Loucy (cell line): ENCODE data around the gene TSPAN4.

Source experiments
- H2AFZ ChIP-seq: fragments of 200-600 bp; sonication (generic); 2 replicates; pipeline ENCODE4 v1.6.0; 2016; ENCODE audit warnings: antibody characterized with exemption, mild to moderate bottlenecking, low read length, moderate library complexity
- H3F3A ChIP-seq: fragments of 200-600 bp; 2 replicates; pipeline ENCODE4 v1.6.0; 2016; ENCODE audit warnings: antibody characterized with exemption, low read depth, mild to moderate bottlenecking
- H3K27me3 ChIP-seq: fragments of 200-600 bp; sonication (generic); 2 replicates; pipeline ENCODE4 v1.6.1; 2014; ENCODE audit warnings: low read length, mild to moderate bottlenecking; ENCODE audit not compliant: insufficient read depth, poor library complexity, severe bottlenecking
- H3K36me3 ChIP-seq: fragments of 200-600 bp; sonication (generic); 2 replicates; pipeline ENCODE4 v1.6.1; 2016; ENCODE audit warnings: low read length; ENCODE audit not compliant: insufficient read depth
- H3K4me1 ChIP-seq: fragments of 200-600 bp; sonication (generic); 2 replicates; pipeline ENCODE4 v1.5.1; 2014; ENCODE audit warnings: low read length, mild to moderate bottlenecking; ENCODE audit not compliant: insufficient read depth, poor library complexity, severe bottlenecking
- H3K4me2 ChIP-seq: fragments of 200-600 bp; sonication (generic); 2 replicates; pipeline ENCODE4 v1.6.0; 2014; ENCODE audit warnings: antibody characterized with exemption, low read length, low read depth, mild to moderate bottlenecking; ENCODE audit not compliant: poor library complexity, severe bottlenecking
- H3K4me3 ChIP-seq: fragments of 200-600 bp; sonication (generic); 2 replicates; pipeline ENCODE4 v1.5.1; 2014; ENCODE audit warnings: low read length, mild to moderate bottlenecking, mixed read lengths; ENCODE audit not compliant: poor library complexity, severe bottlenecking
- H3K79me2 ChIP-seq: fragments of 200-600 bp; sonication (generic); 2 replicates; pipeline ENCODE4 v1.6.1; 2014; ENCODE audit warnings: low read length; ENCODE audit not compliant: insufficient read depth
- H3K9ac ChIP-seq: fragments of 200-600 bp; sonication (generic); 2 replicates; pipeline ENCODE4 v1.6.0; 2014; ENCODE audit warnings: mild to moderate bottlenecking, low read depth, low read length, moderate library complexity; ENCODE audit not compliant: poor library complexity, severe bottlenecking
- H3K9me2 ChIP-seq: fragments of 200-600 bp; sonication (generic); replicated peaks from 2 replicates; pipeline ENCODE4 v1.6.1; 2016; ENCODE audit warnings: low read depth, low read length, mixed read lengths
- H3K9me3 ChIP-seq: fragments of 200-600 bp; sonication (generic); 2 replicates; pipeline ENCODE4 v1.6.1; 2014; ENCODE audit warnings: mild to moderate bottlenecking, antibody characterized with exemption, low read length, low read depth; ENCODE audit not compliant: insufficient read depth
- H4K20me1 ChIP-seq: fragments of 200-600 bp; sonication (generic); 2 replicates; pipeline ENCODE4 v1.6.0; 2014; ENCODE audit warnings: antibody characterized with exemption, low read length, mild to moderate bottlenecking; ENCODE audit not compliant: insufficient read depth, poor library complexity, severe bottlenecking
- EZH2phosphoT487 ChIP-seq: fragments of 200-600 bp; IDR thresholded peaks from 2 replicates; pipeline ENCODE4 v1.6.1; 2018; ENCODE audit warnings: antibody characterized with exemption, mild to moderate bottlenecking, moderate library complexity, borderline replicate concordance
- TF ChIP-seq, protein P1 (sequence below): fragments of 200-600 bp; sonication (generic); conservative IDR thresholded peaks from 2 replicates; pipeline ENCODE4 v1.5.1; 2014; ENCODE audit warnings: mild to moderate bottlenecking, antibody characterized with exemption, low read length

TSPAN4 gene

DNA sequence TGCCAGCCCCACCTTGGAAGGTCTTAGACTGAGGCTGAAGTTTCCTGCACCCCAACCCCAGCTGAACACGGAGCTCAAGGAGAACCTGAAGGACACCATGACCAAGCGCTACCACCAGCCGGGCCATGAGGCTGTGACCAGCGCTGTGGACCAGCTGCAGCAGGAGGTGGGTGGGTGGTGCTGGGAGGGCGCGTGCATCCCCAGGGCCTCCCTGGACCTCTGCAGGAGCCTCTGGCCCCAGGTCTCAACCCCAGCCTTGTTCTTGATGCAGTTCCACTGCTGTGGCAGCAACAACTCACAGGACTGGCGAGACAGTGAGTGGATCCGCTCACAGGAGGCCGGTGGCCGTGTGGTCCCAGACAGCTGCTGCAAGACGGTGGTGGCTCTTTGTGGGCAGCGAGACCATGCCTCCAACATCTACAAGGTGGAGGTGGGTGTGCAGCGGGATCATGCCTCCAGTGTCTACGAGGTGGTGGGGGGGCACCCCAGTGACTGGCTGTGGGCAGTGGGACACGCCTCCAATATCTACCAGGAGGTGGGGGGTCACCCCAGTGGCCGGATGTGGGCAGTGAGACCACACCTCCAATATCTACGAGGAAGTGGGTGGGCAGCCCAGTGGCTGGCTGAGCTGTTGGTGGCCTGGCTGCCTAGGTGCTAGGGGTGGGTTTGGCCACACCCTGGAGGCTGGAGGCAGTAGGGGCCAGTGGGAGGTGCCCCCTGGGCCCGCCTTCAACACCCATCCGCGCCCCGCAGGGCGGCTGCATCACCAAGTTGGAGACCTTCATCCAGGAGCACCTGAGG lies 5.3 kb upstream of the TSPAN4 start:
- Histone ChIP-seq H3K4me1 (peaks cover 29% of the 10 kb centered on the region), H2AFZ (no peak overlapping the region), H3K9ac (no peak overlapping the region)

DNA sequence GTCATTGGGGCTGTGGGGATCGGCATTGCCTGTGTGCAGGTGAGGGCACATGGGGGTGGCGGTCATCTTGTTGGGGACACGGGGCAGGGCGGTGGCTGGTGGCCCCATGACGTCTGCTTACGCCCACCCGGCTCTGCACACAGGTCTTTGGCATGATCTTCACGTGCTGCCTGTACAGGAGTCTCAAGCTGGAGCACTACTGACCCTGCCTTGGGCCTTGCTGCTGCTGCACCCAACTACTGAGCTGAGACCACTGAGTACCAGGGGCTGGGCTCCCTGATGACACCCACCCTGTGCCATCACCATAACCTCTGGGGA lies 4.7 kb upstream of the TSPAN4 start:
- Histone ChIP-seq H3K4me1 (peaks cover 29% of the 10 kb centered on the region), H3K27me3 (no peaks in the 10 kb centered on the region), H2AFZ (no peak overlapping the region), H4K20me1 (peaks cover 34% of the 10 kb centered on the region), H3K9ac (no peak overlapping the region), H3K4me3 (no peak overlapping the region), H3K4me2 (no peak overlapping the region), H3K9me2 (no peaks in the 10 kb centered on the region), H3K36me3 (peaks cover 13% of the 10 kb centered on the region; the same call in 1 of the 2 replicates), H3F3A (no peaks in the 10 kb centered on the region), H3K79me2 (peaks cover 34% of the 10 kb centered on the region), H3K9me3 (no peaks in the 10 kb centered on the region)
- no peak for TF ChIP-seq EZH2phosphoT487
- TF ChIP-seq, protein P1, sequence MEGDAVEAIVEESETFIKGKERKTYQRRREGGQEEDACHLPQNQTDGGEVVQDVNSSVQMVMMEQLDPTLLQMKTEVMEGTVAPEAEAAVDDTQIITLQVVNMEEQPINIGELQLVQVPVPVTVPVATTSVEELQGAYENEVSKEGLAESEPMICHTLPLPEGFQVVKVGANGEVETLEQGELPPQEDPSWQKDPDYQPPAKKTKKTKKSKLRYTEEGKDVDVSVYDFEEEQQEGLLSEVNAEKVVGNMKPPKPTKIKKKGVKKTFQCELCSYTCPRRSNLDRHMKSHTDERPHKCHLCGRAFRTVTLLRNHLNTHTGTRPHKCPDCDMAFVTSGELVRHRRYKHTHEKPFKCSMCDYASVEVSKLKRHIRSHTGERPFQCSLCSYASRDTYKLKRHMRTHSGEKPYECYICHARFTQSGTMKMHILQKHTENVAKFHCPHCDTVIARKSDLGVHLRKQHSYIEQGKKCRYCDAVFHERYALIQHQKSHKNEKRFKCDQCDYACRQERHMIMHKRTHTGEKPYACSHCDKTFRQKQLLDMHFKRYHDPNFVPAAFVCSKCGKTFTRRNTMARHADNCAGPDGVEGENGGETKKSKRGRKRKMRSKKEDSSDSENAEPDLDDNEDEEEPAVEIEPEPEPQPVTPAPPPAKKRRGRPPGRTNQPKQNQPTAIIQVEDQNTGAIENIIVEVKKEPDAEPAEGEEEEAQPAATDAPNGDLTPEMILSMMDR = no peak

More for the DNA sequence above, 5.3 kb upstream of the TSPAN4 start:
- Histone ChIP-seq H3K36me3 (peaks cover 13% of the 10 kb centered on the region; the same call in 1 of the 2 replicates), H3K4me3 (no peak overlapping the region), H3F3A (no peaks in the 10 kb centered on the region), H3K79me2 (peaks cover 34% of the 10 kb centered on the region), H3K9me3 (no peaks in the 10 kb centered on the region), H3K4me2 (no peak overlapping the region), H3K9me2 (no peaks in the 10 kb centered on the region), H3K27me3 (no peaks in the 10 kb centered on the region), H4K20me1 (peaks cover 34% of the 10 kb centered on the region)
- no peak for TF ChIP-seq EZH2phosphoT487
- TF ChIP-seq, protein P1 = no peak

DNA sequence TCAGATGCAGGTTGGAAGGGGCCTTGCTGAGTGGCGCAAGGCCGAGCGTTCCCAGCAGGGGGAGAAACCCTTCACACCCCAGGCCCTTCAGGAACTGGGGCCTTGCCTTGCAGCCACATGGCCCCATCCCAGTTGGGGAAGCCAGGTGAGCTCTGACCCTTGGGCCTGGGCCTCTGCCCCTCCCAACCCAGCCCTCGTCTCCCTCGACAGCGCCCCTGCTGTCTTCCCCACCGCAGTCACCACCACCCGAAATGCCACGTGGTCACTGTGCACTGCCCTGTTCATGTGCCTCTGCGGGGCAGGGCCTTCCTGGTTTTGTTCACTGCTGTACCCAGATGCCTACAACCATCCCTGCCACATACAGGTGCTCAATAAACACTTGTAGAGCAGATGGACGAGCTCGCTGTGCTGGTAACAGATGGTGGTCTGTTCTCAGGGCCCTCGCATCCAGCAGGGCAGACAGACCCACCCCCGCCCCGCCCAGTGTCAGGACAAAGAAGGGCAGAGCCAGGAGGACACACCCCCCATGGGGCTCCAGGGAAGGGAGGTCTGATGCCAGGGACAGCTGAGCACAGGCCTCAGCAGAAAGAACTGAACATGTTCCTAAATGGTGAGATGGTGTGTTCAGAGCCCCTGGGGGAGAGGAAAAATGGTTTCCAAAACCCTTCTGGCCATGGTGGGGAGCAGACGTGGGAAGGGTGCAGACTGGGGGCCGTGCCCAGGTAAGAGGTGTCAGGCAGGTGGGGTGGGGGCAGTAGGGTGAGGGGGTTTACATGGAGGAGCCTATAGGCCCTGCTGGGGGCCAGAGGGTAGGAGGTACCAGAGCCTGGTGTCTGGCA lies 4.0 kb upstream of the TSPAN4 start:
- Histone ChIP-seq H3K9me3 (no peaks in the 10 kb centered on the region), H2AFZ (no peak overlapping the region), H3K27me3 (no peaks in the 10 kb centered on the region), H3K9ac (no peak overlapping the region), H3K36me3 (peaks cover 13% of the 10 kb centered on the region; the same call in 1 of the 2 replicates), H3K9me2 (no peaks in the 10 kb centered on the region), H3K4me3 (no peak overlapping the region), H3F3A (no peaks in the 10 kb centered on the region), H4K20me1 (peaks cover 31% of the 10 kb centered on the region), H3K4me2 (no peak overlapping the region), H3K79me2 (peaks cover 33% of the 10 kb centered on the region), H3K4me1 (peaks cover 32% of the 10 kb centered on the region)
- TF ChIP-seq EZH2phosphoT487 = no peak
- TF ChIP-seq, protein P1 = peak; percentile 17; the same call in 1 of the 2 replicates
